ENCODE results near the gene L3MBTL4.

Gene L3MBTL4

DNA sequence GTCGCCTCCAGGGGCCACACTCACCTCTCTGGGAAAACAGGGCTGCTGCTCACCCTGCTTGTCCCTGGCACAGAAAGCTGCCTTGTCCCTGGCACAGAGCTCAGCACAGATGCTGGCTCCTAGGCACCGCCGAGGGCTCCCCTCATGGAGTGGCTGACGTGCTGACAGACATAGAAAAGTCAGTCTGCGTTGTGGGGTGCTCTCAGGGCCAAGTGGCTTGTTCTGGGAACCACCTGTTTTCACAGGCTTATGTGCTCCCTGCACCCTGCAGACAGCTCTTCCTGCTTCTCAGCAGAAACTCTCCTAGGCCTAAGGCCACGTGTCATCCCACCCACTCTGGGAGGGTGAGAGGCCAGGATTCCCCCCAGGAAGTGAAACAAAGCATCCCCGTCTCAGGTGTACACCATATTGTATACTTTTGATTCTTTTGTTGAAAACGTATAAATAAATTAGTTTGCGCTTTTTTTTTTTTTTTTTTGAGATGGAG is 434.7 kb downstream of the L3MBTL4 start:
- no peak for DNase-seq

- DNase-seq: no peak
Observed at GRCh38 chr18:5979176-5979888, 435.4 kb downstream of the L3MBTL4 start.

DNA sequence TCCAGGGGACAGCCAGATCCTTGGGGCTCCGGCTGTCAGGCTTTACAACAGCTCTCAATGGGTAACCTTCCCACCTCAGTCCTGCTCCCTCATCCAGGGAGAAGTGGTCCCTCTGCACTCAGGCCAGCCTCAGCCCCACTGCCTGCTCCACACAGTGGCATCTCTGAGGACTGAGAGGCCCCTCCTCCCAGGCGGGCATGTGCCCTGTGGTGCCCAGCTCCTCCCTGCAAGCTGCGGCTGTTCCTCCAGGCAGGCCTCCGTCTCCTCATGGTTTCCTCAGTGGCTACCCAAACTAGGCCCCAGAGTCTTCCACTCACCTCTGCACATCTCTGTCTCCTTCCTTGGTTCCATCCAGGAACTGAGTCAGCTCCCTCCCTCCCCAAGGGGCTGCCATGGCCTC is 437.7 kb downstream of the L3MBTL4 start:
- DNase-seq: no peak

DNA sequence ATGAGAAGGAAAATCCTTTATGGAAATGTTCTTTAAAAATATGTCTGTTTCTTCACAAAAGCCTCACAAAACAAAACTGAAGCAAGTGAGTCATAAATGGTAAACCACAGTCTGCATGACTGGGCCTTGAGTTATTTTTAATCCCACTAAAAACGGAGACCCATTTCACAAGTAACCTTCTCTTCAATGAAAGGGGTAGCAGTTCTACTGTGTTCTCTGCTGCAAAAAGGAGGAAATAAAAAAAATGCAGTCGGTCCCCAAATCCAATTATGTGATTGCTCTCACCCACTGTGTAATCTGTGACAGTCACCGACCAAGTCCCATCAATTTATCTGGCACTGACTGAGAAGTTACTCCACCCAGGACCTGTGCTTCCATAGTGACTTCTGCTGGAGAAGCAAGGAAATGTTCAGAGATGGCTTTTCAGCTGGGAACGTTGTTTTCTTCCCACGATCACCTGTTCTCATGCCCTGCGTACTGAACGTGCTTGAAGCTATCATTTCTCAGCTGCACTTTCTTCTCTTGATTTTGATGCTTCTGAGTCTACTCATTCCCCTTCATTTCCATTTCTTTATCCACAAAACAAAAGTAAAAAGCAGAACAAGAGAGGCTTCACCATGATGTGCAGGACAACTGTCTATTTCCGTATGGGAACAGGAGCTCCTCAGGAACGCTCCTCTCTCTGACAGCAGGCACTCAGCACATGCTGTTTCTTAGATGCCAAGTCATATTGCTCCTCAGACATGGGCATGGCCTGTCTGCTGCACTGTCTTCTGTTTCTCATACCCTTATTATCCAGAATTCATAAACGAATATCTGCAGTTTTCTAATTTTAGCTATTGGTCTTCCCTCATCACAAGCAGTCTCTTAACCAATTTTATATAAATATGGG is 439.4 kb downstream of the L3MBTL4 start:
- no peak for DNase-seq

GRCh38 chr18:5974696-5975095 is 440.0 kb downstream of the L3MBTL4 start:
- DNase-seq: no peak

GRCh38 chr18:5973099-5973498 is 441.6 kb downstream of the L3MBTL4 start:
- DNase-seq: no peak

DNA sequence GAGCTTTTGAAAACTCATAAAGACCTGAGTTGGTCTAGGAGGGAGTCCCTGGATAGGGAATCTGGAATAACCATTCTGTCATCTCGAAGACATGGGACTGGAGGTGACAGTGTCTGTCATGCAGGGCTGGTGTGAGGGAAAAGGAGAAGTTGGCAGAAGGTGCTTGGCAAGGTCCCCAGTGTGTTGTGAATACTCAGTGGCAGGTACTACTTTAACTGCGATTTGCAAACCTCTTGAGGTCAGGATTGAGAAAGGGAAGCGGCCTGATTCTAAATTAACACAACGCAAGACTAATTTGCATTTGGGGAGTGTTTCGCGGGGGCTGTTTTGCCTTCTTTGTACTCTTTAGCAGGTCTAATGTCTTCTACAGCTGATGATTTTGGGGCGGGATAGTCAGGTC is 442.4 kb downstream of the L3MBTL4 start:
- no peak for DNase-seq

DNA sequence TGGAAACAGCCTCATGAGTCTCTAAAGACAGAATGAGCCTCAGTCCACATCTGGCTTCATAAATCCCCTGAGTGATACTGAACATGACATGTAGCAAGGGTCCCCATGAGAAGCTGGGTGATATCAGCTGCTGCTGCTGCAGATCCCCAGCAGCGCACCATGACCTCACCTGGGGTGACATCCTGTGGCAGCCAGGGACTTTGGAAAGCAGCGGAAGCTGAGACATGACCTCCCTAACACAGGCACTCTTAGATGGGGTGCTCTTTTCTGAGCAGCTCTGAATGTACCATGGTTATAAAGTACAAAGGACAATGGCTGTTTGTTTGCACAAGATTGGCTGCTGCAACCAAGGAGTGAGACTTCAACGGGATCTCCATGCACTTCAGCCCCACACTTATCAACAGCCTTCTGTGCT is 444.7 kb downstream of the L3MBTL4 start:
- DNase-seq: no peak

DNA sequence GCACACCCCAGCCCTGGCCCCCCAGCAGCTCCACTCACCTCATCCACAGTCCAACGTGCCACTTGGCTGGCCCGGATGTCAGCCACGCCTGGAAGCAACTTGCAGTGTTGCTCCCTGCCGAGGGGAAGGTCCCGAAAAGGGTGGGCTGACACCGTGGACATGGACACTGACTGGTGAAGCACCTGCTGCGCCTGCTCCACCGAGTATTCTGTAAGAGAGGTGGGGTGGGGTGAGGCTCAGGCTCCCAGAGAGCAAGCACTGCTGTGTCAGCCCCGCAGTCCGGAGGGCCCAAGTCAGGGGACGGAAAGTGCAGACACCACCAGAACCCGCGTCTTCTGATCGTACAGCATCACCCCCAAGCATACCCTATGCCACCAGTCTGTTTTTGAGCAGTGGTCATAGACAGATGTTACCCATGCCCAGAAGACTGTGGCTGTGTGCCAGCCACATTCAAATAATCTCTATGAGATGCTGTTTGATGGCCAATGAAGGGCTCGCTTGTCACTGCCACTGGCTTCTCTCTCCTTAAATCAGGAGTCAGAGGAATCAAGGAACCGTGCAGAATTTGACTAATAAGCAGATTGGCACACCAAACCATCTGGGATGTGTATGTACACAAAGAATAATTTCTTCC is 445.2 kb downstream of the L3MBTL4 start:
- DNase-seq: no peak

- DNase-seq: no peak
Observed at GRCh38 chr18:5967666-5968065, 447.0 kb downstream of the L3MBTL4 start.

GRCh38 chr18:5967007-5967406 is 447.7 kb downstream of the L3MBTL4 start:
- DNase-seq: no peak

DNA sequence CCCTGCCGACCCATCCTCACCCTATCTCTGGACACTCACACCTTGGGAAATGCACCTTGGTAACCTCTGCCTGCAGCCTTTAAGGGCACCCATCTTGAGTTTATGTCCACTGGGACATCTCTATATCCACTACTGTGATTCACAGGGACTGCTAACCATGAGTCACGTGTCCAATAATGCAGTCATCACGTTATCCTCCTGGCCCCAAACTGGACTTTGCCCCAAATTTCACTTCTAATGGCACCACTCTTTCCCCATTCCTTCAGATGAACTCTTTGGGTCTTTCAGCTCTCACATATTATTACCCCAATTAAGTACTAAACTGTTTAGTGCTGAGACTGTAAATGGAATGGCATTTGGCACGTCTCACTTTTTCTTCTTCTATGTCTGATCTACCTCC is 448.2 kb downstream of the L3MBTL4 start:
- no peak for DNase-seq

DNA sequence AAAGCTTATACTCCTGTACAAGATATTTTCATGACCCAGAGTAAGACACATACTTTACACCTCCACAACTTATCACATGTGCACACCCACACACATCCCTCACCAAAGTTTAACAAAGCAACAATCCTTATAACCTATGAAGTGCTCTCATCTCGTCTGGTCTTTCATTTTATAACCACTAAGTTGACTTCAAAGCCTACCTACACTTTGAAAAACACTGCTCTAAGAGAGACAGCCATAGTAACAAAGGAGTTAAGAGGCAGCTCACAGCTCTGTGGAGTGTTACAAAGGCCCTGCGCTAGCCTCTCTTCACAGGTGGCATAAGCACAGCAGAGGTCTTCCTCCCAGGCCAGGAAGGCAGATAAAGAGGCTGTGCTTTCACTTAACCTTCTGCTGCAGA is 449.7 kb downstream of the L3MBTL4 start:
- DNase-seq: no peak

GRCh38 chr18:5964596-5964995 is 450.1 kb downstream of the L3MBTL4 start:
- no peak for DNase-seq

DNA sequence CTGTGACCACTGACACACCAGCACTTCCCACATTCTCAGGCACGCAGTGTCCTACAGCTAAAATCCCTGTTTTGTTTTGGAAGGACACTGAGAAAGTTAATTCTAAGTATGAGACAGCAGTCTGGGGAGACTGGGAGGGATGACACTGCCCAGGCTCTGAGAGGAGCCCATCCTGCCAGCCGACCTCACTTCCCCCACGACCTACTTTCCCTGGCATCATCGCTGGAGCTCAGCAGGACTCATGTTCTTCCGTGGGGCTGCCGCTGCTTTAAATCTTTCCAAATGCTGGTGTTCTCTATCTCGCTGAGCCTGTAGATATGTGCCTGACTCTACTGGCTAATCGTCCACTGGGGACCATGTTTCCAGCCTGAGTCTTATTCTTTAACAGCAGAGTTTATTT is 450.6 kb downstream of the L3MBTL4 start:
- no peak for DNase-seq

- DNase-seq: no peak
Observed at GRCh38 chr18:5963267-5963666, 451.4 kb downstream of the L3MBTL4 start.

DNA sequence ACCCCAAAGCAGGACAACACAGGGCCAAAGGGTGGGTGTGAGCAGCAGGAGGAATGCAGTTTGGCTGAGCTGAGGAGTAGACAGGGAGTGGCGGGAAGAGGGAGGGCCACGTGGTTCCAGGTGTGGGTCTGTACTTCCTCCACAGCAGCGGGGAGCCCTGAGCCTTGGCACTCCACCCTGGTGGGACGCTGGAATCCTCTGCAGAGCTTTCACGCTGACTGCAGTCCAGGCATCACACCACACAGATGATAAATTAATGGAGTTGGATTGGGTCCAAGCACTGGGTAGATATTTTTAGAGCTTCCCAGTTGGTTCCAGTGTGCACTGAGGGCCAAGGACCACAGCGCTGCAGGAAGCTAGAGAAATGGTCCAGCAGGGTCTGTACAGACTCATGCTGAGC is 452.3 kb downstream of the L3MBTL4 start:
- DNase-seq: no peak

- DNase-seq: no peak
Observed at GRCh38 chr18:5961828-5962150, 452.9 kb downstream of the L3MBTL4 start.

GRCh38 chr18:5961097-5961827 is 453.4 kb downstream of the L3MBTL4 start:
- DNase-seq: no peak

GRCh38 chr18:5958822-5959221 is 455.9 kb downstream of the L3MBTL4 start:
- DNase-seq: no peak

GRCh38 chr18:5955861-5956260 is 458.9 kb downstream of the L3MBTL4 start:
- no peak for DNase-seq

GRCh38 chr18:5951515-5952091 is 463.1 kb downstream of the L3MBTL4 start:
- DNase-seq: no peak

DNA sequence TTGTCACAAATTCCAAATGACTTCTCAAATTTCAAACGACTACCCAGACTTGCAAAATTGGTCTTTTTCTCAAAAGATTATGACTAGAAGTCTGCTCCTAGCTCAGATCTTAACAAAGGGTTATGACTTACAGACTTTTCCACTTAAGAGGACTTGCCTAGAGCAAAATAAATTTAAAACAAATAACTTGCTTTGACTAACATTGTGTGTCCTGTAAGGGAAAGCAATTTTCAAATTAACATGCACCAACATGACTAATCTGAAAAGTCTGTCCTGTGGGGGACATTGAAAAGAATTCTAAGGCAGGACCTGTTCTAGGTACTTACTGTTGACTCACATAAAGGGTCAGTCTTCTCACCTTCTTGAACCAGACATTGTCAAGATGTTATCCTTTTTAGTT is 465.9 kb downstream of the L3MBTL4 start:
- no peak for DNase-seq

All from DMS 273 treated with DMSO at 0.1 percent for 48 hours (cell line).